ENCODE measurements around the gene ATG14. TPM values are rescaled to one million over a fixed set of nuclear protein-coding genes. Genes with fewer than 3 reads are reported as not detected.
"Not testable (repeated sequence)": the region's sequence is repeated elsewhere in the genome, so short reads cannot be mapped to it uniquely, and the experiment has no call there.

The ATG14 gene
- total RNA-seq, 2 experiments from 2014 or later = 4.6 to 4.9 TPM

- no peaks in the 10 kb centered on the region for H3K27me3 Mint-ChIP-seq (ENCODE audit: low read depth)
- CTCF ChIA-PET = interaction anchor here (0.6 to 2.0 kb wide), 8 partner anchors 43 to 231 kb away, joined by 3 to 7 read pairs (median 5); no protein-coding TSS in a partner anchor
- DNase-seq = peak; percentile 71
- peak overlapping the region; percentile 62 for H3K27ac Mint-ChIP-seq
- H3K9me3 Mint-ChIP-seq = no peaks in the 10 kb centered on the region
- intact Hi-C loops (cut with micrococcal nuclease) = loop anchor here (1.0 kb wide), 8 partner anchors 56 to 528 kb away; partner anchors contain the start of genes DLGAP5, FBXO34 and GCH1
- H3K4me3 Mint-ChIP-seq = no peak overlapping the region
- H3K36me3 Mint-ChIP-seq (ENCODE audit: low read depth) = no peaks in the 10 kb centered on the region
- peaks cover 29% of the 10 kb centered on the region for H3K4me1 Mint-ChIP-seq (ENCODE audit: low read depth)
Observed at GRCh38 chr14:55430024-55430690, 18.5 kb upstream of the ATG14 start.

DNA sequence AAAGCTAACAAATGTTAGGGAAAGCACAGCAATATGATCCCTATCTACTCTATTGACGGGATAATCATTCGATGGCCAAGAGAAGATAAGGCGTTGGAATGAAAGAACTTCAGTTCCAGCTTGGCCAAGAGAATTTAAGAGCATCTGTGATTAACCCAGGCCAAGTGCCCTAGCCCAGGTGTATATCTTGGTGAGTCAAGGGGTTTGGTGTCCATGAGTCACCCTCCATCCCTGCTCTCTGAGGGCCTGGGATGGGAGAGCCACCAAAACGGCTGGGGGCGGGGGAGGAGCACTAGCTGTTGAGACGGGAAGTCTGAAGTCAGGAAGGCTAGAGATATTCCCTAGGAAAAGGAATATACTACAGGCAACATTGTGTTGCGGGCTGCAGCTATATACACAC is 15.8 kb upstream of the ATG14 start:
- Mint-ChIP-seq H3K36me3 (ENCODE audit: low read depth) (no peaks in the 10 kb centered on the region), H3K9me3 (no peaks in the 10 kb centered on the region), H3K4me3 (no peak overlapping the region), H3K27me3 (ENCODE audit: low read depth) (no peaks in the 10 kb centered on the region), H3K4me1 (ENCODE audit: low read depth) (peaks cover 8% of the 10 kb centered on the region), H3K27ac (no peak overlapping the region)
- intact Hi-C loops (cut with micrococcal nuclease) = no loop called here
- DNase-seq = no peak
- CTCF ChIA-PET = interaction anchor here (0.6 to 5.5 kb wide), 6 partner anchors 12 to 204 kb away, joined by 3 to 36 read pairs (median 6); no protein-coding TSS in a partner anchor

GRCh38 chr14:55426891-55427290 is 15.3 kb upstream of the ATG14 start:
- no peaks in the 10 kb centered on the region for H3K9me3 Mint-ChIP-seq
- no peak overlapping the region for H3K27ac Mint-ChIP-seq
- no peaks in the 10 kb centered on the region for H3K27me3 Mint-ChIP-seq (ENCODE audit: low read depth)
- peaks cover 8% of the 10 kb centered on the region for H3K4me1 Mint-ChIP-seq (ENCODE audit: low read depth)
- no peak overlapping the region for H3K4me3 Mint-ChIP-seq
- CTCF ChIA-PET = interaction anchor here (0.5 to 5.5 kb wide), 7 partner anchors 11 to 203 kb away, joined by 3 to 36 read pairs (median 5); no protein-coding TSS in a partner anchor
- DNase-seq = no peak
- H3K36me3 Mint-ChIP-seq (ENCODE audit: low read depth) = no peaks in the 10 kb centered on the region
- intact Hi-C loops (cut with micrococcal nuclease) = no loop called here

DNA sequence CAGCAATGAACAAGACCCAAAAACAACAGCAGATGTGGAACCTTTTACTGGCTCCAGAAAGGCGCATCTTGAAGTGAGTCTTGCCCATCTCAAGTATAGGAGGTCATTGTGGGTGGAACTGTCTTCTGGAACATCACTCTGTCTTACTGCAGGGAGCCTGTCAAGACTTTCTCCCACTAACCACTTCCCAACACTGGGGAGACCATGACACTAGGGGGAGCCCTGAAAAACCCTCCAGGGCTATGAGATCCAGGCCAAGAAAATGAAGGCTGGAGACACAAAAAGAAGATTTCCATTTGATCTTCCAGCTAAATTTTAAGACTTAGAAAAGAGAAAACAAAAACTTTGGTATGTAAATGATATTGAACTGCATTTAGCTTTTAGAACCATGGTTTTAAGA is 13.5 kb upstream of the ATG14 start:
- intact Hi-C loops (cut with micrococcal nuclease) = no loop called here

DNA sequence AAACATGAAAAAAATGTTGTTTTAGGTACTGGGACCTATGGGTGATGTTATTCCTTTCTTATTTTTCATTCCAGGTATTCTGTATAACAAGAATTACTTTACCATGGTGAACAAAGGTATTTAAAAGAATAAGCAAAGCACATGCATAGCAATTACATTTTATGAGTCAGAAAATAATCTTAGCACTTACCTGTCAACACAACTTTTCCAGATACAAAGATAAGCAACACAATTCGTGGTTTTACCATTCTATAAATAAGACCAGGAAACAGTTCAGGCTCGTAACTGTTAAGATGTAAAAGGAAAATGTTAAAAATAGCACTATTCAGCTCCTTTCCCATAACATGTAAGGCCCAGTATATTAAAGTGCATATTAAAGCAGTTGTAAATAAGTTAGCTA is 12.3 kb upstream of the ATG14 start:
- Mint-ChIP-seq H3K36me3 (ENCODE audit: low read depth) (no peaks in the 10 kb centered on the region), H3K9me3 (no peaks in the 10 kb centered on the region), H3K27ac (no peak overlapping the region), H3K27me3 (ENCODE audit: low read depth) (no peaks in the 10 kb centered on the region), H3K4me1 (ENCODE audit: low read depth) (peaks cover 2% of the 10 kb centered on the region), H3K4me3 (no peak overlapping the region)
- no peak for DNase-seq
- intact Hi-C loops (cut with micrococcal nuclease) = no loop called here
- CTCF ChIA-PET = interaction anchor here (0.9 to 5.5 kb wide), 4 partner anchors 8 to 180 kb away, joined by 3 to 36 read pairs (median 4); no protein-coding TSS in a partner anchor

More for the DNA sequence above, 13.5 kb upstream of the ATG14 start:
- H3K9me3 Mint-ChIP-seq = no peaks in the 10 kb centered on the region
- CTCF ChIA-PET = interaction anchor here (0.7 to 5.5 kb wide), 4 partner anchors 8 to 212 kb away, joined by 3 to 36 read pairs (median 4); no protein-coding TSS in a partner anchor
- no peak overlapping the region for H3K4me3 Mint-ChIP-seq
- no peaks in the 10 kb centered on the region for H3K27me3 Mint-ChIP-seq (ENCODE audit: low read depth)
- H3K36me3 Mint-ChIP-seq (ENCODE audit: low read depth) = no peaks in the 10 kb centered on the region
- H3K27ac Mint-ChIP-seq = no peak overlapping the region
- H3K4me1 Mint-ChIP-seq (ENCODE audit: low read depth) = peaks cover 6% of the 10 kb centered on the region
- no peak for DNase-seq

GRCh38 chr14:55422338-55422737 is 10.7 kb upstream of the ATG14 start:
- DNase-seq; H3K36me3 Mint-ChIP-seq (ENCODE audit: low read depth); intact Hi-C loops (cut with micrococcal nuclease); H3K4me3 Mint-ChIP-seq; H3K4me1 Mint-ChIP-seq (ENCODE audit: low read depth); H3K9me3 Mint-ChIP-seq; H3K27ac Mint-ChIP-seq; H3K27me3 Mint-ChIP-seq (ENCODE audit: low read depth): not testable (repeated sequence)
- CTCF ChIA-PET = interaction anchor here (0.6 kb wide), 1 partner anchor 150 kb away, joined by 6 read pairs; no protein-coding TSS in a partner anchor

DNA sequence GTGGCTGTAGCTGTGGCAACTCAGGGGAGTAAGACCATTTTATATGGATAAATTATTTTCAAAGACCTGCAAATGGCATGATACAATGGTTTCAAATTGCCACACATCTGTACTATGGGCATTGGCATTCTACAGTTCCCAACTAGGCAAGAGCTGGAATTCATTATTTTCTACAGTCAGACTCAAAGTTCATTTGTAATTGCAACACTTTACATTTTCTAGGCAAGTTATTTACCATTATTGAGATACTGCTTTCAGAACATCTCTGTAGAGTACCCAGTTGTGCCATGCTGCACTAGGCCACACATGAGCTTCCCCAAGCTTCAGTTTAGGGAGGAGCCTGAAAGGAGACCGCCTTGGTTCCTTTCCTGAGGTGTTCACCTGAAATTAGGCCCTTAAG is 8.0 kb upstream of the ATG14 start:
- H3K4me1 Mint-ChIP-seq (ENCODE audit: low read depth) = peaks cover 2% of the 10 kb centered on the region
- H3K4me3 Mint-ChIP-seq = no peak overlapping the region
- no peak overlapping the region for H3K27ac Mint-ChIP-seq
- CTCF ChIA-PET = interaction anchor here (0.6 kb wide), 1 partner anchor 23 kb away, joined by 3 read pairs; no protein-coding TSS in a partner anchor
- no peaks in the 10 kb centered on the region for H3K27me3 Mint-ChIP-seq (ENCODE audit: low read depth)
- no peak for DNase-seq
- no peaks in the 10 kb centered on the region for H3K36me3 Mint-ChIP-seq (ENCODE audit: low read depth)
- no peaks in the 10 kb centered on the region for H3K9me3 Mint-ChIP-seq
- intact Hi-C loops (cut with micrococcal nuclease) = no loop called here

DNA sequence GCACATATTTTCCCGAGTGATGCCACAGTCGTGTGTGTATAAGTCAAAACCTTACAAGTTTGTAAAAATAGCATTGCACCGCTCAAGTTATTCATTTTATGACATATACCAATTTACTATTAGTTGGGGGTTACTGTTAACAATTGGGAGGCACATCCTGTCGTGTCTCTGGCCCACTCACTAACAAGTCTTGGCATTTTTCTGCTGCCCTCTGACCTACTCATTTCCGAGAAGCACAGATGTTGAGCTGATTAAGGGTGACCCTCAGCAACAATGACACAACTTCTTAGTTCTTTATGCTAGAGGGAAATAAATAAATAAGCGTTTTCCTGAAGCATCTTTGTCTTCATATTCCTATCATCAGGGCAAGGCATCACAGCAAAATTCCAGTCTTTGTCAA is 6.8 kb upstream of the ATG14 start:
- H3K36me3 Mint-ChIP-seq (ENCODE audit: low read depth) = no peaks in the 10 kb centered on the region
- H3K27me3 Mint-ChIP-seq (ENCODE audit: low read depth) = no peaks in the 10 kb centered on the region
- H3K4me3 Mint-ChIP-seq = no peak overlapping the region
- no peak for DNase-seq
- no peaks in the 10 kb centered on the region for H3K9me3 Mint-ChIP-seq
- CTCF ChIA-PET = interaction anchor here (1.0 to 5.5 kb wide), 4 partner anchors 8 to 84 kb away, joined by 3 to 36 read pairs (median 6); no protein-coding TSS in a partner anchor
- intact Hi-C loops (cut with micrococcal nuclease) = no loop called here
- no peak overlapping the region for H3K27ac Mint-ChIP-seq
- no peaks in the 10 kb centered on the region for H3K4me1 Mint-ChIP-seq (ENCODE audit: low read depth)

DNA sequence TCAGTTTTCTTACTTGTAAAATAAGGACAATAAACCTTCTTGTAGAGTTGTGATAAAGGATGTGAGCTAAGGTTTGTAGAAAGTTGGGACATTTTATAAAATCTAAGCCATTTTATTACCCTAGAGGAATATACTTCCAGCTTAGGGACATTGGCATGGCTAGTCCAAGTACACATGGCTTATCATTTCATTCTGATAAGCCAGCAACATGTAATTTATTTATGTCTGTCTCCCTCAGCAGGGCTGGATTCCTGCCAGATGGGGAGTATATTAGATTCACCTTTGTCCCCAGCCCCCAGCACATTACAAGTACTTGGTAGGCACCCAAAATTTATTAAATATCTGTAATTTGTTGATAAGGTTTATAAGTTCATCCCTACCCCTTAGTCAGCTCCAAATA is 6.3 kb upstream of the ATG14 start:
- Mint-ChIP-seq H3K27me3 (ENCODE audit: low read depth) (no peaks in the 10 kb centered on the region), H3K9me3 (no peaks in the 10 kb centered on the region), H3K27ac (no peak overlapping the region), H3K4me1 (ENCODE audit: low read depth) (no peaks in the 10 kb centered on the region), H3K4me3 (no peak overlapping the region), H3K36me3 (ENCODE audit: low read depth) (no peaks in the 10 kb centered on the region)
- CTCF ChIA-PET = interaction anchor here (0.6 to 5.5 kb wide), 6 partner anchors 9 to 113 kb away, joined by 4 to 36 read pairs (median 6); no protein-coding TSS in a partner anchor
- no peak for DNase-seq
- intact Hi-C loops (cut with micrococcal nuclease) = no loop called here

- intact Hi-C loops (cut with micrococcal nuclease) = no loop called here
- Mint-ChIP-seq H3K4me3 (no peak overlapping the region), H3K27ac (no peak overlapping the region), H3K9me3 (no peaks in the 10 kb centered on the region), H3K36me3 (ENCODE audit: low read depth) (no peaks in the 10 kb centered on the region), H3K4me1 (ENCODE audit: low read depth) (peaks cover 6% of the 10 kb centered on the region), H3K27me3 (ENCODE audit: low read depth) (no peaks in the 10 kb centered on the region)
- peak; percentile 51 for DNase-seq
- CTCF ChIA-PET = interaction anchor here (0.5 to 5.5 kb wide), 16 partner anchors 10 to 1090 kb away, joined by 3 to 36 read pairs (median 4); no protein-coding TSS in a partner anchor
Observed at GRCh38 chr14:55416866-55417265, 5.2 kb upstream of the ATG14 start.

GRCh38 chr14:55414551-55414950 is 2.9 kb upstream of the ATG14 start:
- CTCF ChIA-PET = interaction anchor here (0.9 to 5.5 kb wide), 2 partner anchors 12 to 20 kb away, joined by 3 to 36 read pairs; no protein-coding TSS in a partner anchor
- Mint-ChIP-seq H3K36me3 (ENCODE audit: low read depth) (no peaks in the 10 kb centered on the region), H3K4me1 (ENCODE audit: low read depth) (peaks cover 19% of the 10 kb centered on the region), H3K27ac (no peak overlapping the region), H3K9me3 (no peaks in the 10 kb centered on the region), H3K27me3 (ENCODE audit: low read depth) (no peaks in the 10 kb centered on the region), H3K4me3 (no peak overlapping the region)
- intact Hi-C loops (cut with micrococcal nuclease) = loop anchor here (5.0 kb wide), 2 partner anchors 222 to 362 kb away; partner anchors contain the start of genes DLGAP5 and MAPK1IP1L
- DNase-seq = no peak

- Mint-ChIP-seq H3K4me1 (ENCODE audit: low read depth) (peaks cover 30% of the 10 kb centered on the region), H3K27ac (no peak overlapping the region), H3K27me3 (ENCODE audit: low read depth) (no peaks in the 10 kb centered on the region), H3K9me3 (no peaks in the 10 kb centered on the region), H3K4me3 (peak overlapping the region; percentile 11), H3K36me3 (ENCODE audit: low read depth) (peaks cover under 1% of the 10 kb centered on the region)
- intact Hi-C loops (cut with micrococcal nuclease) = loop anchor here (5.0 kb wide), 2 partner anchors 220 to 360 kb away; partner anchors contain the start of genes DLGAP5 and MAPK1IP1L
- no peak for DNase-seq
- CTCF ChIA-PET = no interaction called here
Observed at GRCh38 chr14:55412676-55413075, 1.0 kb upstream of the ATG14 start.

Measured in activated naive CD4-positive, alpha-beta T cell treated with anti-CD3 and anti-CD28 coated beads for 36 hours (primary cell).